ENCODE data around the gene MLH1. TPM values are rescaled to one million over a fixed set of nuclear protein-coding genes. Genes with fewer than 3 reads are reported as not detected.

The MLH1 gene
- total and polyA plus RNA-seq, 2 of the 8 experiments (the other 6 are each of a cell fraction or from before 2014, with no cell fraction given), result 36.4 to 47.3 TPM

DNA sequence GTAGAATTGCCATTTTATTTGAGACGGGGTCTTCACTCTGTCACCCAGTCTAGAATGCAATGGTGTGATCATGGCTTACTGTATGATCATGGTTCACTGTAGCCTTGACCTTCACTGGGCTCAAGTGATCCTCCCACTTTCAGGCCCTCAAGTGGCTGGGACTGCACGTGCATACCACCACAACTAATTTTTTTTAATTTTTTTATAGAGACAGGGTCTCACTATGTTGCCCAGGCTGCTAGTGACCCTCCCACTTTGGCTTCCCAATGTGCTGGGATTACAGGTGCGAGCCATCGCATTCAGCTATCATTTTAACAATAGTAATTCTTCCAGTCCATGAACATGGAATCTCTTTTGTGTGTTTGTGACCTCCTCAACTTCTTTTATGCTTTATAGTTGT, 12.3 kb upstream of the MLH1 start:
- H3K4me2 ChIP-seq (ENCODE audit: insufficient read depth in 1 of 2, low read depth in 2 of 2, low read length in 2 of 2), result no peak overlapping the region
- H2BK20ac ChIP-seq (ENCODE audit: low read length), result no peak overlapping the region
- H3K18ac ChIP-seq (ENCODE audit: extremely low read depth, low read length), result no peak overlapping the region
- POLR2A ChIA-PET (ENCODE audit: partially characterized antibody), result interaction anchor here (1.4 to 3.9 kb wide), 2 partner anchors 9 to 11 kb away, joined by 4 to 18 read pairs; partner anchors contain the start of genes EPM2AIP1 and MLH1
- H2BK15ac ChIP-seq (ENCODE audit: low read length), result no peak overlapping the region
- H3K4ac ChIP-seq (replicated peaks; ENCODE audit: insufficient read length, low read depth, low read length), result no peak overlapping the region
- no peak overlapping the region for H3K56ac ChIP-seq (replicated peaks; ENCODE audit: insufficient read length, low read depth, low read length)
- no peaks in the 10 kb centered on the region for H4K20me1 ChIP-seq (replicated peaks in 1 of 2; ENCODE audit: control insufficient read depth in 1 of 2, insufficient read depth in 2 of 2, low read length in 2 of 2)
- no peak overlapping the region for H2BK120ac ChIP-seq (replicated peaks; ENCODE audit: low read depth, low read length)
- H3K23ac ChIP-seq (ENCODE audit: insufficient read length), result no peak overlapping the region
- H4K8ac ChIP-seq (ENCODE audit: extremely low read depth, insufficient read depth, low read length), result no peak overlapping the region
- FAIRE-seq (no peak), DNase-seq (ENCODE audit: low read depth in 1 of 2, low spot score in 2 of 2) (no peak)
- H3K27ac ChIP-seq (ENCODE audit: low read depth, low read length), result no peak overlapping the region
- no peaks in the 10 kb centered on the region for H3K23me2 ChIP-seq (ENCODE audit: low read depth, low read length)
- H3K9me3 ChIP-seq (ENCODE audit: insufficient read depth in 2 of 2, low read depth in 1 of 2, low read length in 1 of 2), result peaks cover 16 to 18% of the 10 kb centered on the region in 2 experiments
- no peak overlapping the region for H3K4me3 ChIP-seq (ENCODE audit: extremely low read depth in 1 of 4, insufficient read depth in 2 of 4, low read depth in 3 of 4, low read length in 4 of 4)
- H3K9ac ChIP-seq (replicated peaks in 1 of 4; ENCODE audit: extremely low read depth in 1 of 4, low read depth in 3 of 4, low read length in 3 of 4), result no peak overlapping the region
- no peaks in the 10 kb centered on the region for H3K79me2 ChIP-seq (ENCODE audit: control insufficient read depth in 1 of 2, insufficient read depth in 2 of 2, low read length in 2 of 2)
- no peak overlapping the region for H2BK5ac ChIP-seq (ENCODE audit: low read depth, low read length)
- H3K36me3 ChIP-seq (ENCODE audit: control insufficient read depth in 2 of 4, insufficient read depth in 4 of 4, low read length in 3 of 4), result peaks cover 0 to 34% (median 24%) of the 10 kb centered on the region in 4 experiments; a peak in 7 of 8 replicates
- H3K27me3 ChIP-seq (replicated peaks in 1 of 4; ENCODE audit: control insufficient read depth in 3 of 4, extremely low read depth in 1 of 4, insufficient read depth in 3 of 4, low read length in 3 of 4), result no peaks in the 10 kb centered on the region
- H2BK12ac ChIP-seq (ENCODE audit: low read depth, low read length), result no peak overlapping the region
- no peak overlapping the region for H2AK5ac ChIP-seq (ENCODE audit: low read depth, low read length)
- CTCF ChIA-PET (ENCODE audit: partially characterized antibody), result interaction anchor here (0.6 to 1.7 kb wide), 4 partner anchors 12 to 1928 kb away, joined by 3 to 5 read pairs (median 3); partner anchors contain the start of genes EPM2AIP1 and MLH1
- 96% methylated on average over 4 of the region's 4 CpGs; no CpG with 5 or more reads in 1 of the 2 experiments for WGBS, 2 experiments (ENCODE audit: extremely low coverage in 1 of 2, insufficient coverage in 1 of 2, insufficient read length in 1 of 2, insufficient replicate concordance in 2 of 2, low coverage in 1 of 2, low lambda C conversion rate in 2 of 2, missing lambda C conversion rate in 1 of 2)
- no peaks in the 10 kb centered on the region for H3K4me1 ChIP-seq (replicated peaks in 1 of 4; ENCODE audit: control insufficient read depth in 3 of 4, insufficient read depth in 4 of 4, low read length in 3 of 4)
- H2AFZ ChIP-seq (ENCODE audit: low read length), result no peak overlapping the region
- no peak overlapping the region for H4K91ac ChIP-seq (replicated peaks; ENCODE audit: insufficient read length, low read length)
- no peaks in the 10 kb centered on the region for H3K79me1 ChIP-seq (ENCODE audit: low read depth, low read length)
- no peak overlapping the region for H3K14ac ChIP-seq (ENCODE audit: insufficient read length)
- no peak overlapping the region for H4K5ac ChIP-seq (ENCODE audit: insufficient read length, low read depth, low read length)
- TF ChIP-seq, protein P1, sequence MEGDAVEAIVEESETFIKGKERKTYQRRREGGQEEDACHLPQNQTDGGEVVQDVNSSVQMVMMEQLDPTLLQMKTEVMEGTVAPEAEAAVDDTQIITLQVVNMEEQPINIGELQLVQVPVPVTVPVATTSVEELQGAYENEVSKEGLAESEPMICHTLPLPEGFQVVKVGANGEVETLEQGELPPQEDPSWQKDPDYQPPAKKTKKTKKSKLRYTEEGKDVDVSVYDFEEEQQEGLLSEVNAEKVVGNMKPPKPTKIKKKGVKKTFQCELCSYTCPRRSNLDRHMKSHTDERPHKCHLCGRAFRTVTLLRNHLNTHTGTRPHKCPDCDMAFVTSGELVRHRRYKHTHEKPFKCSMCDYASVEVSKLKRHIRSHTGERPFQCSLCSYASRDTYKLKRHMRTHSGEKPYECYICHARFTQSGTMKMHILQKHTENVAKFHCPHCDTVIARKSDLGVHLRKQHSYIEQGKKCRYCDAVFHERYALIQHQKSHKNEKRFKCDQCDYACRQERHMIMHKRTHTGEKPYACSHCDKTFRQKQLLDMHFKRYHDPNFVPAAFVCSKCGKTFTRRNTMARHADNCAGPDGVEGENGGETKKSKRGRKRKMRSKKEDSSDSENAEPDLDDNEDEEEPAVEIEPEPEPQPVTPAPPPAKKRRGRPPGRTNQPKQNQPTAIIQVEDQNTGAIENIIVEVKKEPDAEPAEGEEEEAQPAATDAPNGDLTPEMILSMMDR (IDR thresholded peaks at IDR 0.05; ENCODE audit: control extremely low read depth in 1 of 3, insufficient read depth in 1 of 3, low read depth in 1 of 3, low read length in 3 of 3), result no peak
- TF ChIP-seq SP4 (IDR thresholded peaks at IDR 0.05; ENCODE audit: low read length) (no peak), CTBP2 (IDR thresholded peaks at IDR 0.05; ENCODE audit: borderline replicate concordance, insufficient read depth, insufficient read length, low read length) (no peak), ZNF274 (IDR thresholded peaks at IDR 0.05; ENCODE audit: borderline replicate concordance, extremely low read depth, low read length) (no peak), RFX5 (IDR thresholded peaks at IDR 0.05; ENCODE audit: borderline replicate concordance, low read depth, low read length) (no peak), TBP (IDR thresholded peaks at IDR 0.05; ENCODE audit: low read depth, low read length) (no peak), RBBP5 (IDR thresholded peaks at IDR 0.05; ENCODE audit: borderline replicate concordance, low read depth, low read length) (no peak)
- TF ChIP-seq, protein P2, sequence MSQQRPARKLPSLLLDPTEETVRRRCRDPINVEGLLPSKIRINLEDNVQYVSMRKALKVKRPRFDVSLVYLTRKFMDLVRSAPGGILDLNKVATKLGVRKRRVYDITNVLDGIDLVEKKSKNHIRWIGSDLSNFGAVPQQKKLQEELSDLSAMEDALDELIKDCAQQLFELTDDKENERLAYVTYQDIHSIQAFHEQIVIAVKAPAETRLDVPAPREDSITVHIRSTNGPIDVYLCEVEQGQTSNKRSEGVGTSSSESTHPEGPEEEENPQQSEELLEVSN (IDR thresholded peaks at IDR 0.05), result no peak
- TF ChIP-seq, protein P3, sequence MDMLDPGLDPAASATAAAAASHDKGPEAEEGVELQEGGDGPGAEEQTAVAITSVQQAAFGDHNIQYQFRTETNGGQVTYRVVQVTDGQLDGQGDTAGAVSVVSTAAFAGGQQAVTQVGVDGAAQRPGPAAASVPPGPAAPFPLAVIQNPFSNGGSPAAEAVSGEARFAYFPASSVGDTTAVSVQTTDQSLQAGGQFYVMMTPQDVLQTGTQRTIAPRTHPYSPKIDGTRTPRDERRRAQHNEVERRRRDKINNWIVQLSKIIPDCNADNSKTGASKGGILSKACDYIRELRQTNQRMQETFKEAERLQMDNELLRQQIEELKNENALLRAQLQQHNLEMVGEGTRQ (IDR thresholded peaks at IDR 0.05; ENCODE audit: low read length), result no peak

Measured in H1 (cell line).